ENCODE measurements around the gene QRICH1.

Gene QRICH1

GRCh38 chr3:49032646-49033304 lies 61.1 kb downstream of the QRICH1 start:
- FAIRE-seq: no peak

- no peak for FAIRE-seq
Observed at GRCh38 chr3:49030321-49030720, 63.5 kb downstream of the QRICH1 start.

- peak; percentile 58 for FAIRE-seq
Observed at GRCh38 chr3:49029563-49029884, 64.3 kb downstream of the QRICH1 start.

GRCh38 chr3:49028673-49029562 lies 65.0 kb downstream of the QRICH1 start, which contains the start of gene IMPDH2:
IMPDH2 (minus strand) TSS chr3:49029398; CDS start chr3:49029350, 48 bp downstream.
- no peak for FAIRE-seq

GRCh38 chr3:49028298-49028672 lies 65.6 kb downstream of the QRICH1 start:
- no peak for FAIRE-seq

GRCh38 chr3:49027634-49028033 lies 66.2 kb downstream of the QRICH1 start:
- no peak for FAIRE-seq

GRCh38 chr3:49026536-49026935 lies 67.3 kb downstream of the QRICH1 start:
- FAIRE-seq: no peak

GRCh38 chr3:49025793-49026520 lies 67.9 kb downstream of the QRICH1 start:
- no peak for FAIRE-seq

GRCh38 chr3:49025005-49025792 lies 68.7 kb downstream of the QRICH1 start:
- no peak for FAIRE-seq

GRCh38 chr3:49024449-49024848 lies 69.4 kb downstream of the QRICH1 start:
- no peak for FAIRE-seq

- no peak for FAIRE-seq
Observed at GRCh38 chr3:49023775-49024174, 70.1 kb downstream of the QRICH1 start.

- FAIRE-seq: no peak
Observed at GRCh38 chr3:49022688-49023171, 71.1 kb downstream of the QRICH1 start.

- FAIRE-seq: no peak
Observed at GRCh38 chr3:49021813-49022687, 71.8 kb downstream of the QRICH1 start, which contains the start of gene NDUFAF3. NDUFAF3 (plus strand) TSS chr3:49022121; CDS start chr3:49022145, 24 bp downstream.

- FAIRE-seq: no peak
Observed at GRCh38 chr3:49021213-49021812, 72.6 kb downstream of the QRICH1 start.

GRCh38 chr3:49020330-49021212 lies 73.3 kb downstream of the QRICH1 start:
- FAIRE-seq: no peak

GRCh38 chr3:49019941-49020329 lies 73.9 kb downstream of the QRICH1 start:
- FAIRE-seq: no peak

- no peak for FAIRE-seq
Observed at GRCh38 chr3:49018707-49019006, 75.2 kb downstream of the QRICH1 start.

GRCh38 chr3:49017971-49018706 lies 75.7 kb downstream of the QRICH1 start, which contains the start of gene DALRD3:
DALRD3 (minus strand) TSS chr3:49018580; CDS start chr3:49018564, 16 bp downstream.
- FAIRE-seq: no peak
